ENCODE data around the gene SGSH. TPM values are rescaled to one million over a fixed set of nuclear protein-coding genes. Genes with fewer than 3 reads are reported as not detected.
"Not testable (repeated sequence)": the region's sequence is repeated elsewhere in the genome, so short reads cannot be mapped to it uniquely, and the experiment has no call there.

SGSH gene
- total RNA-seq, 2 donors from 2014 or later: 34.8 to 39.0 TPM

- DNase-seq (ENCODE audit: low spot score in 2 of 2); H3K9me3 Mint-ChIP-seq: not testable (repeated sequence)
- Mint-ChIP-seq H3K27ac (peak overlapping the region; percentile 94 to 98), H3K36me3 (peaks cover 12 to 15% of the 10 kb centered on the region in 2 donors)
- peak; percentile 13 to 25 for ATAC-seq
These were observed 38.2 kb upstream of the SGSH start for GRCh38 chr17:80258296-80258695.

GRCh38 chr17:80257716-80258213 is 37.6 kb upstream of the SGSH start:
- no peaks in the 10 kb centered on the region for H3K9me3 Mint-ChIP-seq
- DNase-seq (ENCODE audit: low spot score in 2 of 2) (no peak), ATAC-seq (no peak)
- peak overlapping the region; percentile 94 to 98 for H3K27ac Mint-ChIP-seq
- peaks cover 11 to 14% of the 10 kb centered on the region in 2 donors for H3K36me3 Mint-ChIP-seq

DNA sequence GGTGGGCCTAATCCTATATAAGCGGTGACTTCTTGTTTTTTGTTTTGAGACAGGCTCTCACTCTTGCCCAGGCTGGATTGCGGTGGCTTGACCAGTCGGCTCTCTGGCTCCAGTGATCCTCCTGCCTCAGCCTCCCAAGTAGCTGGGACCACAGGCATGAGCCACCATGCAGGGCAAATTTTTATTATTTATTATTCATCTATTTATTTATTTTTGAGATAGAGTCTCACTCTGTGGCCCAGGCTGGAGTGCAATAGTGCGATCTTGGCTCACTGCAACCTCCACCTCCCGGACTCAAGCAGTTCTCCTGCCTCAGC is 35.9 kb upstream of the SGSH start:
- Mint-ChIP-seq H3K9me3 (no peaks in the 10 kb centered on the region), H3K27ac (peak overlapping the region in 1 of 2 donors; percentile 99), H3K36me3 (peaks cover 0 to 5% of the 10 kb centered on the region in 2 donors)
- DNase-seq (ENCODE audit: low spot score in 2 of 2) (no peak), ATAC-seq (no peak)

GRCh38 chr17:80254396-80255251 is 34.5 kb upstream of the SGSH start:
- ATAC-seq: peak; percentile 67 to 68

GRCh38 chr17:80253631-80254395 is 33.7 kb upstream of the SGSH start:
- Mint-ChIP-seq H3K36me3 (no peaks in the 10 kb centered on the region), H3K9me3 (no peaks in the 10 kb centered on the region), H3K27ac (peak overlapping the region; percentile 97 to 99)
- no peak for ATAC-seq
- DNase-seq (ENCODE audit: low spot score in 2 of 2): no peak

More at GRCh38 chr17:80254396-80255251, 34.5 kb upstream of the SGSH start:
- Mint-ChIP-seq H3K9me3 (no peaks in the 10 kb centered on the region), H3K27ac (peak overlapping the region; percentile 97 to 99), H3K36me3 (peaks cover 0 to 2% of the 10 kb centered on the region in 2 donors)
- peak; percentile 61 to 75 for DNase-seq (ENCODE audit: low spot score in 2 of 2)

DNA sequence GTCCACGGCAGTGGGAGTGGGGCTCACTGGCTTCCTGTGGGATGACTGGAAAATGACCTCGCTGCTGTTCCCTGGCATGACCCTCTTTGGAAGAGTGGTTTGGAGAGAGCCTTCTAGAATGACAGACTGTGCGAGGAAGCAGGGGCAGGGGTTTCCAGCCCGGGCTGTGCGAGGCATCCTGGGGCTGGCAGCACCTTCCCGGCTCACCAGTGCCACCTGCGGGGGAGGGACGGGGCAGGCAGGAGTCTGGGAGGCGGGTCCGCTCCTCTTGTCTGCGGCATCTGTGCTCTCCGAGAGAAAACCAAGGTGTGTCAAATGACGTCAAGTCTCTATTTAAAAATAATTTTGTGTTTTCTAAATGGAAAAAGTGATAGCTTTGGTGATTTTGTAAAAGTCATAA is 32.7 kb upstream of the SGSH start:
- ATAC-seq (peak; percentile 71 to 73), DNase-seq (ENCODE audit: low spot score in 2 of 2) (peak; percentile 81 to 82)
- no peaks in the 10 kb centered on the region for H3K36me3 Mint-ChIP-seq
- no peaks in the 10 kb centered on the region for H3K9me3 Mint-ChIP-seq
- H3K27ac Mint-ChIP-seq: peak overlapping the region in 1 of 2 donors; percentile 99

DNA sequence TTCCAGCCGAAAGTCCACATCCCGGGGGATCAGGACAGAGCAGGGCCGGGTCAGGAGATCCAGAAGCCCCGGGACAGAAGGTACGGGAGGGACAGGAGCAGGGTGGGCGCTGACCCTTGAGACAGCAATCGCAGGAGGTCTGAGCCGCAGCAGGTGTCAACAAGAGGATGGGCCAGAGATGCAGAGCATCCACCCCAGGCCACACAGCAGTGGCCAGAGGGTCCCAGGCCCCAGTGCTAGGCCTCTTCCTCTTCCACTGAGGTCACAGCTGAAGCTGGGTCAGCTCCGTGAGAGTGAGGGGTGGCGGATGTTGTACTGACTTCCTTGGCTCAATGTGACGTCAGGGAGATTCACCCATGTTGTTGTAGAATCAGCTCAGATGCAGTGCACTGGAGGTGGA is 31.8 kb upstream of the SGSH start:
- DNase-seq (ENCODE audit: low spot score in 2 of 2): no peak
- Mint-ChIP-seq H3K9me3 (no peaks in the 10 kb centered on the region), H3K36me3 (no peaks in the 10 kb centered on the region), H3K27ac (peak overlapping the region in 1 of 2 donors; percentile 99)
- no peak for ATAC-seq

DNA sequence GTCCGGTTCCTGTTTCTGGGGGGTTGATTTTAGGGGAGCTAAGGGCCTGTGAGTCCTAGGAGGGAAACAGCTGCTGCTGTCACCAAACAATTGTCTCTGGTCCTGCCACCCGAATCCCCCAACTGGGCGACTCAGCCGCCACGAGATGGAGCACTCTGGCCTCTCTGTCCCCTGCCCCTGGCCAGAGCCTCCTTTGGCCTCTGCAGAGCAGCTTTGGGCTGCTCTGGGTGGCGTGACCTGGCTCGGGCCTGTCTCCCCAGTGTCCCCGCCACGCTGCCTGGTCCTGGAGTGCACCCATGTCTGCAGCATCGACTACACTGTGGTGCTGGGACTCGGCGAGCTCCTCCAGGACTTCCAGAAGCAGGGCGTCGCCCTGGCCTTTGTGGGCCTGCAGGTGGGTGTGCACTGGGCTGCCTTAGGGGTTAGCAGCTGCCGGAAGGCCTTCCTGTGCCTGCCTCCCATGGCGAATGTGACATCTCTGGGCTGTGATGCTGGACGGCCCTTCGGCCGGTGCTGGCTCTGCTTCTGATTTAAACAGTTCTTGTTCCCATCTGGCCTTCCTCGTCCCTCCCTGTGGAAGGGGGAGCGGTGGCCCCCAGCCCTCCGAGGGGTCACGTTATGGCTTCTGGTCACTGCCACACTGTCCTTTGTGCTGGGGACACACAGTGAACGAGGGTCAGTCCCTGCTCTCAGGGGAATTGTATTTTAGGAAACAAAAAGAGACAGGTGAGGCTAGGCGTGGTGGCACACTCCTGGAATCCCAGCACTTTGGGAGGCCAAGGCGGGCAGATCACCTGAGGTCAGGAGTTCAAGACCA is 29.0 kb upstream of the SGSH start:
- ATAC-seq (no peak), DNase-seq (ENCODE audit: low spot score in 2 of 2) (no peak)
- Mint-ChIP-seq H3K27ac (no peak overlapping the region), H3K9me3 (no peaks in the 10 kb centered on the region), H3K36me3 (no peaks in the 10 kb centered on the region)

GRCh38 chr17:80248001-80248893 is 28.1 kb upstream of the SGSH start:
- no peaks in the 10 kb centered on the region for H3K36me3 Mint-ChIP-seq
- no peak overlapping the region for H3K27ac Mint-ChIP-seq
- ATAC-seq (no peak), DNase-seq (ENCODE audit: low spot score in 2 of 2) (no peak)
- no peaks in the 10 kb centered on the region for H3K9me3 Mint-ChIP-seq

GRCh38 chr17:80247561-80247960 is 27.4 kb upstream of the SGSH start:
- ATAC-seq: no peak
- no peaks in the 10 kb centered on the region for H3K9me3 Mint-ChIP-seq
- DNase-seq (ENCODE audit: low spot score in 2 of 2): no peak
- H3K27ac Mint-ChIP-seq: no peak overlapping the region
- H3K36me3 Mint-ChIP-seq: no peaks in the 10 kb centered on the region

DNA sequence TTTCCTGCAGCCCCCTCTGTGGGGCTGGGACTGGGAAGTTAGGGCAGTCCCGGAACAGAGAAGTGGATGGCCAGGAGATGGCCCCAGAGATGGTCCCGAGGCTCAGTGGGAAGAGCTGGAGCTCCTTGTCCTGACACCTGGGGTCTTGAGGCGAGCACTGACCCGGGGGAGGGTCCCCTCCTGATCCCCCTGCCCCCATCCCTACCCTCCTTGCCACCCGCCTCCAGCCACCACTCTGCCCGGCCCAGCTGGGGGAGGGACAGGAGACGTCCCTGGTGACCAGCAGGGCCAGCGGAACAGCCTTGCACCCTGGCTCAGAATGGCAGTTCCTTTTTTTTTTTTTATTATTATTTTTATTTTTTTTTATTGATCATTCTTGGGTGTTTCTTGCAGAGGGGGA is 26.6 kb upstream of the SGSH start:
- H3K27ac Mint-ChIP-seq: peak overlapping the region in 1 of 2 donors; percentile 65
- no peaks in the 10 kb centered on the region for H3K36me3 Mint-ChIP-seq
- H3K9me3 Mint-ChIP-seq: no peaks in the 10 kb centered on the region
- DNase-seq (ENCODE audit: low spot score in 2 of 2) (no peak), ATAC-seq (no peak)

DNA sequence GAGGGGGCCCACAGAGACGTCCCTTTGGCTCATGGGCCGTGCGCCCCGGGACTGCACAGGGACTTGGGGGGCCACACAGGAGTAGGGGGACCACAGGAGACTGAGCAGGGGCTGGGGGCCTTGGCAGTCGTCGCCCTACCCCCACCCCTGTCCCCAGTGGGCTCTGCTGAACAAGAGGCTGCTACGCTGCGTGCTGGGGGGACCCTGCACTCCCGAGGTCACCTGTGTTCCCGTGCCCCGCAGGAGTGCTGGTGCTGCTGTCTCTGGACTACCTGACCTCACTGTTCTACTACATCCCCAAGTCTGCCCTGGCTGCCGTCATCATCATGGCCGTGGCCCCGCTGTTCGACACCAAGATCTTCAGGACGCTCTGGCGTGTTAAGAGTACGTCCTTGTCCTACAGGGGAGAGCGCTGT is 26.1 kb upstream of the SGSH start:
- no peak for ATAC-seq

DNA sequence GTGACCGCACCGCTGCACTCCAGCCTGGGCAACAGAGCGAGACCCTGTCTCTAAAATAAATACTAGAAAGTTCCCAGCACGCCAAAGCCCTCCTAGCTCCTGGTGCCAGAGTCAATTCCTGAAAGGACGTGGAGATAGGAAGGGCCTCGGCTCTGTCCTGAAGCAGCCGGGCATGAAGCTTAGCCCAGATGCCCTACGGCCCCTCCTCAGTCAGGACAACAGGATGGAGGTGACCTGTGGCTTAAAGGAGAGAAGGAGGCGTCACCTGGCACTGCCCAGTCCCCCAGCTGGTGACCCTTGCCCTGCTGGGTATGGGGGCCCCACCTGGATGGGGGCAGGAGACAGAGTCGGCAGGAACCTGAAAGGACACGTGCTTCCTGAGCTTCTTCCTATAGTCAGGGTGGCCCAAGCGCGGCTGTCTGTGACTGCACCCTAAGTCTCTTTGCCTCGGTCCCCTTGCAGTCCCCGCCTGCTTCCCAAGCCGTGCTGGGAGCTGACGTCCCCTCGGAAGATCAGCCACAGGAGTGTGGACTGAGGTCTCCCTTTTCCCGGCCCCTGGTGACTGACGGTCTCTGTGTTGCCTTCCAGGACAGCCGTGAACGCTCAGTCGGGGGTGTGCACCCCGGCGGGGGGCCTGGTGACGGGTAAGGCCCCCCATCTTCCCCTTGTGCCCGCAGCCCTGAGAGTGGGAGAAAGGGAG is 25.6 kb upstream of the SGSH start:
- ATAC-seq: no peak
- no peaks in the 10 kb centered on the region for H3K9me3 Mint-ChIP-seq
- no peak overlapping the region for H3K27ac Mint-ChIP-seq
- no peaks in the 10 kb centered on the region for H3K36me3 Mint-ChIP-seq
- DNase-seq (ENCODE audit: low spot score in 2 of 2): no peak

More for the DNA sequence above, 26.1 kb upstream of the SGSH start:
- no peak for DNase-seq (ENCODE audit: low spot score in 2 of 2)
- no peaks in the 10 kb centered on the region for H3K9me3 Mint-ChIP-seq
- H3K36me3 Mint-ChIP-seq: no peaks in the 10 kb centered on the region
- H3K27ac Mint-ChIP-seq: peak overlapping the region in 1 of 2 donors; percentile 65

- DNase-seq (ENCODE audit: low spot score in 2 of 2): no peak
- H3K36me3 Mint-ChIP-seq: no peaks in the 10 kb centered on the region
- ATAC-seq: no peak
- H3K9me3 Mint-ChIP-seq: no peaks in the 10 kb centered on the region
- no peak overlapping the region for H3K27ac Mint-ChIP-seq
These were observed 24.9 kb upstream of the SGSH start for GRCh38 chr17:80244871-80245509.

DNA sequence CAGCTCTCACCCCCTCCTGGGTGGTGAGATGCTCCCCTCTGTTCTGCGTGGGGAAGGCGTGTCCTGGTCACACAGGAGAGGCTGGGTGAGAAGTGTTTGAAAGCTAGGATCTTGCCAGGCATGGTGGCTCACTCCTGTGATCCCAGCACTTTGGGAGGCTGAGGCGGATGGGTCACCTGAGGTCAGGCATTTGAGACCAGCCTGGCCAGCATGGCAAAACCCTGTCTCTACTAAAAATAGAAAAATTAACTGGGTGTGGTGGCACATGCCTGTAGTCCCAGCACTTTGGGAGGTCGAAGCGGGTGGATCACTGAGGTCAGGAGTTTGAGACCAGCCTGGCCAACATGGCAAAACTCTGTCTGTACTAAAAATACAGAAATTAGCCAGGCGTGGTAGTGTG is 24.3 kb upstream of the SGSH start:
- DNase-seq (ENCODE audit: low spot score in 2 of 2); ATAC-seq; H3K9me3 Mint-ChIP-seq; H3K36me3 Mint-ChIP-seq: not testable (repeated sequence)
- peak overlapping the region in 1 of 2 donors; percentile 23 for H3K27ac Mint-ChIP-seq
